A172 (cell line): ENCODE results near the gene PPM1M. TPM values are rescaled to one million over a fixed set of nuclear protein-coding genes. Genes with fewer than 3 reads are reported as not detected.

Source experiments
- DNase-seq: peaks from one replicate; pipeline ENCODE4 v3.0.0-alpha.2; 2015; ENCODE audit warnings: low spot score
- total RNA-seq: library from RNA; depleted of rRNA; stranded (reverse); fragments of >200 nt; shearing (Covaris generic); gene quantifications from 2 replicates; pipeline ENCODE4 v1.2.3, GENCODE V29; 2014

The PPM1M gene
- total RNA-seq, 1 experiment from 2014 or later, result 19.5 TPM

- peak; percentile 97 for DNase-seq
These were observed 28.8 kb upstream of the PPM1M start for GRCh38 chr3:52216585-52217408.

- DNase-seq, result no peak
These were observed 28.2 kb upstream of the PPM1M start for GRCh38 chr3:52217409-52217805.

- DNase-seq, result no peak
These were observed 27.5 kb upstream of the PPM1M start for GRCh38 chr3:52218026-52218425.

GRCh38 chr3:52218454-52218853 is 27.1 kb upstream of the PPM1M start:
- DNase-seq, result no peak

DNA sequence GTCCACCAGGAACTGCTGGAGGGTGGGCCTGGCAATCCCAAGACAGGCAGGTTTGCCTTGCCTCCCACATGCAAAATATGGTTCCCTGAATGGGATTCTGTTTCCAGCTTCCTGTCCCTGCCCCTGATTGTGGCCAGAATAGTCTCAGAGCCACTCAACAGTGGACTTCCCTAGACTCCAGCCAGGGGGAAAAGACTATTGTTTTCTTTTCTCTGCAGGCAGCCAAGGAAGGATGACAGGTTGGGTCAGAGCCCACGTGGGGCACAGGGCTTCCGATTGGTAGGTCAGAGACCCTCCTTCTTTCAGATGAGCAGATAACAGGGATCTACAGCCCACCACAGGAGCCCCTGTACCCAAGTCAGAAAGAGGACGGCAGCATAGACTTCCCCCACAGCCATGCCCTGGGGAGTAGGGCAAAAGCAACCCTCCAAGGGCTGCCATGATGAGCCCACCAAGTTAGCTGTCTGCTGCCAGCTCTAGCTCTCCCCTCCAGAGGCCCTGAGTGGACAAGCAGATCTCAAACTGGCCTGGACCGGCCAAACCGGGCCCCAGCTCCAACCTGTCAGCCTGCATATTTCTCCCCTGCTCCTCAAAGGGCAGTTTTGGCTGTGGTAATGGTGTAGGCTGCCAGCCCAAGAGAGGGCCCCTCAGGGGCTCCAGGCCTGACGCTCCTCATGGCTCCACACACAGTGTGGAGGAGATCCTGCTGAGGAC is 26.5 kb upstream of the PPM1M start:
- no peak for DNase-seq

DNA sequence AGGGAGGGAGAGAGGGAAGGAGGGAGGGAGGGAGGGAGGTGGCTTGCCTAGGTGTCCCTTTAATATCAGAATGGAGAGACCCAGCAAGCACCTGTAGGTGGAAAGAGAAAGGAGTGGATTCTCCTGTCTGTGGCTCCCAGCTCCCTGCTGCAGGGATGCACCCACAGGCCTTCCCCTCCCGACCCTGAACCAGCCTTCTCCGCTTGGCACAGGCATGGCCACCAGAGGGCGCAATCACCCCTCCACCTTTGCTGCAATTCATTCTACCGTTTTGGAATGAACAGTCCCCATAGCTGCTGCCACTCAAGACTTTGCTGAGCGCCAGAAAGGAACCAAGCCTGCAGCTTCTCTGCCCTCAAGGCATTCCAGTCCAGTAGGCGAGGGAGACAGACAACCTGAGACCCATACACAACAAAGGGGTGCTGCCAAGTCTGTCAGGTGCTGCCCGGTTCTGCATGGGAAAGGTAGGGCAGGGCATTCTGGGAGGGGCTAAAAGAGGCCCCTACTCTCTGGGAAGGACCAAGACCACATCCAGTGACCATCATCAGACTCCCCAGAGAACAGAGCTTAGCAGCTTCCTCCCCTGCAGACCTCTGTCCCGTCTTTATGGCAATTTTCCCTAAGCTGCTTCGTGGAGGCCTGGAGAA is 25.1 kb upstream of the PPM1M start:
- DNase-seq, result peak; percentile 80

DNA sequence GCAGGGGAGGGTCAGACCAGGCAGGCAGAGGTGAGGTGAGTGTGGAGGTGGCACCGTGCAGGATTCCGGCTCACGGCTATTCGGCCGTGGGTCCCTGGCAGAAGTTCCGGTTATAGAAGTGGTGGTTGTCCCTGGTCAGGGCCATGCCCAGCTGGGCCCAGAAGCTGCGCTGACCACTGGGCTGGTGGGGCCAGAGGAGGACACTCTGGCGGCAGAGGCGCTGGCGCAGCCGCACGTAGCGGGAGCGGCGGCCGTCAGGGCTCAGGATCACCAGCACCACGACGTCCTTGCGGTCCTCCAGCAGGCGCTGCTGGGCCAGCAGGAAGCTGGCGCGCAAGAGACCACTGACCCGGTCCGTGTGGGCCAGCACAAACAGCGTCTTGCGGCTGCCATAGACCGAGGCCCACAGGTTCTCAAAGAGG is 24.4 kb upstream of the PPM1M start:
- no peak for DNase-seq

DNA sequence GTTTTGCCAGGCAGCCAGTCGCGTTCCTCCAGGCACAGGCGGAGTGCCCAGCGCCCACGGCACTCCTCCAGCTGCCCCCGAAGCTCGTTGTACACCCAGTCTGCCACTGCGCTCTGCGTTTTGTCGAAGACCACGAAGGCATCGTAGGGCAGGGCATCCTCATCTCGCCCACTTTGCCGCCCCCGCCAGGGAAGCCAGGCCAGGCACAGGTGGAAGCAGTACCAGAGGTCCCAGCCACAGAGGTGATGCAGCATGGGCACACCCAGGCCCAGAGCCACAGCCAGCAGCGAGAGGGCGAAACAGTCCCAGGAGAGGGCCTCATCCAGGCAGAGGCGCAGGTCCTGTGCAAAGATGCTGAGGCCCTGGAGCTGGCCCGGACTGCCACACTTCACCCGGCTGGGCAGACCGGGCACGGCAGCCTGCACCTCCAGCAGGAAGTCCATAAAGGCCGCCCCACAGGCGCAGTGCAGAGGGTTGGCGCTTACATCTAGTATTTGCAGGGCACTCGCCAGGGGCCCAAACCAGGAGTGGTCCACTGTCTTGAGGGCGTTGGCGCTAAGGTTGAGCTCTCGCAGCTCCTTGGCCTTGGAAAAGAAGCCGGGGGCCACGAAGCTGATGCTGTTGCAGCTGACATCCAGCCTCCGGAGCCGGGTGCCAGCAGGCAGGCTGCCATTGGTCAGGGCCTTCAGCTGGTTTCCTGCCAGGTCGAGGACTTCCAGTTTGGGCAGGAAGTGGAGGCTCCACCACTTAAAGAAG is 23.8 kb upstream of the PPM1M start:
- DNase-seq, result no peak

GRCh38 chr3:52222319-52223221 is 23.0 kb upstream of the PPM1M start:
- DNase-seq, result no peak

GRCh38 chr3:52223449-52224408 is 21.8 kb upstream of the PPM1M start:
- DNase-seq, result no peak

DNA sequence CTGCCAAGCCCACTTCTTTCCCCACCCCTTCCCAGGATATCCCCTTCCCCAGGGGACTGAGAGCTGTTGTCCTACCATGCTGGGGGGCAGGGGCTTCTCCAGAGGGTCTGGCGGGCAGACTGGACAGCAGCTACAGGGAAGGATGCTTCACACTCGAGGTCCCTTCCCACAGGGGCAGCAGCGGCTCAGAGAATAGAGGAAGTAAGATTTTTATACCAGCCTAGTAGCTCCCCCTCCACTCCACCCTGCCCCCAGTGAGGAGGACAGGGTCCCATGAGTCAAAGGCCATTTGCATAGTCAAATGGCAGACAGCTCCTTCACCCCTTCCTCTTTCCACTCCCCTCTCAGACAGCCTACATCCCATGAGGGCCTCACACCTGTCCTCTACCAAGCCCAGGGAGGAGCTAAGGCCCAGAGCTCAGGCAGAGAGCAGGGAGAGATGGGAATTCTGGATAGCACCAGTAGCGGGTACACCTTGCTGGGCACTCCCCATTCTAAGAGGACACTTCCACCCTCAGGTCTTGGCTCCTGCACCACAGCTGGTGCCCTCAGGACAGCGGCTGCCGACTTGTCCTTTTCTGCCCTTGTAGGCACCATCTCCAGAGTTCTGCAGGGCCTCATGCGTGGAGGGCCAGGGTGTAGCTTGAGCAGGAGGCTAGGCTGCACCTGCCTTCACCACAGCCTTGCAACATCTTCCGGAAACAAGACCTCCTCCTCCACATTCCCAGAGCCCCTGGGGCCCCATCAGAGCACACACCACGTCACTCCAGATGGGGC is 19.9 kb upstream of the PPM1M start, which contains the start of gene TLR9:
Gene TLR9 (minus strand): TSS at position 194 of the 777 bp plus-strand sequence. CDS start 116 bp downstream, at position 78.
- DNase-seq, result no peak

DNA sequence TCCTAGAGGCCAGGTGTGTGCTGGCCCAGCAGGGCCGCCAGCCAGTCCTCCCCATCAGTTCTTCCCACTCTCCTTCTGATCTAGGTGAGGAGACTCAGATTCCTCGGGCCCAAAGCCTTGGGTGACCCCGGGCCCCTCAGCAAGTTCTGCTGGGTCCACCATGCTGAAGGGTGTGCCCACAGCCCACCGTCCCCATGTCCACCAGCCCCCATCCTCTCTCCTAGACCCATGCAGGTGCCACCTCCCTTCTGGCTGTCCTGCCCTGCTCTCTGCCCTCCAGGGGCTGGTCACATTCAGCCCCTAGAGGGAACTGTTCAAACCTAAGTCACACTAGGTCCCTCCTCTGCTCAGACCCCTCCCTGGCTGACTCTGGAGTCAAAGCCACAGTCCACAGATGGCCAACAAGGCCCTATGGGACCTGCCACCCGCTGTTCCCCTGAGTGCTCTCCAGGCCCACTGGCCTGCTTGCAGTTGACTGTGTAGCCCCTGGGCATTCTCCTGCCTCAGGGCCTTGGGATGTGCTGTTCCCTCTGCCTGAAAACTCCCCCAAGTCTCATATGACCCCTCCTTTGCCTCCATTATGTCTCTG is 19.2 kb upstream of the PPM1M start:
- DNase-seq, result no peak

DNA sequence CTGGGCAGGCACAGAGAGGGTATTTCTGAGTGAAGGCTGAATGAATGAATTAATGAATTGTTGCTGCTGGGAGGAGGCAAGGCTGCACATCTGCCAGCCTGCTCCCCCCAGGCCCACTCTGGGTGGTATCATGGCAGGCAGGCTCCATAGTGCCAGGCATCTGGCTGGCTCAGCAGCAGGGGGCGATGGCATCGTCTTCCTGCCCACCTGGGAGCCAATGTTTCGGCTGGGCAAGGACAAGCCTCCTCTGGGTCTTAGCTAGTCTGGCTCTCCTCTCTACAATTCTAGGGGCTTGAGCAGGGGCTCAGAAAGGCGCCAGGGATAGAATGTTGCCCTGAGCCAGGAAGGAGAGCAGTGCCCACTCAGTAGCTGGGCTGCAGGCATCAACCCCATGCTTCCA is 18.4 kb upstream of the PPM1M start:
- no peak for DNase-seq

- DNase-seq, result no peak
These were observed 17.8 kb upstream of the PPM1M start for GRCh38 chr3:52227766-52228165.

- no peak for DNase-seq
These were observed 17.3 kb upstream of the PPM1M start for GRCh38 chr3:52228266-52228665.

GRCh38 chr3:52228751-52229291 is 16.7 kb upstream of the PPM1M start:
- DNase-seq, result no peak

DNA sequence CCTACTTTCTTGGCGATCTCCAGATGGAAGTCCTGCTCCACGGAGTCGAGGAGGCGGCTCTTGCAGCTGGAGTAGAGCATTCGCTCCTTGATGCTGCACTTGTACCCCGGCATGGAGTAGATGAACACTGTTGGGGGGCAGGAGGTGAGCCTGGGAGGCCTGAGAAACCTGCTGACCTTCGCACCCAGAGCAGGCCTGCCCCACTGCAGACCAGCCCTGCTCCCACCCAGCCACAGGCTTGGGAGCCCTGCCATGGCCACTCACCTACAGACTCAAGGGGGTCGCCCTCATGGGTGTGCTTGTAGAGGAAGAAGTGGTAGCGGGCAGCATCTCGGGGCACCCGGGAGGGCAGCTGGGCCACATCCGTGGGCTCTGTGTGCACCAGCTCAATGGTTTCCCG is 15.9 kb upstream of the PPM1M start:
- no peak for DNase-seq

GRCh38 chr3:52230461-52230860 is 15.1 kb upstream of the PPM1M start:
- no peak for DNase-seq
